ENCODE data around the gene PPFIA3. TPM values are rescaled to one million over a fixed set of nuclear protein-coding genes. Genes with fewer than 3 reads are reported as not detected.

PPFIA3 gene
- total RNA-seq, 1 experiment from 2014 or later: 27.3 TPM

- POLR2A ChIA-PET: interaction anchor here (0.6 to 1.6 kb wide), 7 partner anchors 9 to 403 kb away, joined by 3 to 5 read pairs (median 3); no protein-coding TSS in a partner anchor
- TF ChIP-seq ELF4 (CRISPR knock-in tag; IDR thresholded peaks at IDR 0.05; ENCODE audit: low read depth) (no peak), ZNF263 (CRISPR knock-in tag; IDR thresholded peaks at IDR 0.05; ENCODE audit: low read depth) (peak; percentile 80), ZNF423 (CRISPR knock-in tag; IDR thresholded peaks at IDR 0.05) (peak; percentile 12; the same call in 1 of the 2 replicates), MAX (CRISPR knock-in tag; IDR thresholded peaks at IDR 0.05) (peak; percentile 57; the same call in 1 of the 2 replicates)
- Mint-ChIP-seq H3K36me3 (no peaks in the 10 kb centered on the region), H3K27ac (no peak overlapping the region), H3K4me3 (peak overlapping the region; percentile 69), H3K4me1 (peaks cover 14% of the 10 kb centered on the region), H3K27me3 (ENCODE audit: low read depth) (peaks cover 25% of the 10 kb centered on the region), H3K9me3 (no peaks in the 10 kb centered on the region)
- peak; percentile 86 for DNase-seq (ENCODE audit: low spot score)
- CTCF ChIA-PET: interaction anchor here (0.5 to 2.7 kb wide), 28 partner anchors 9 to 943 kb away, joined by 3 to 65 read pairs (median 8); partner anchors contain the start of genes HRC and RUVBL2
- ATAC-seq: peak; percentile 19
These were observed 4.5 kb upstream of the PPFIA3 start for GRCh38 chr19:49114630-49115363.

- peaks cover 18% of the 10 kb centered on the region for H3K4me1 Mint-ChIP-seq
- peaks cover 42% of the 10 kb centered on the region for H3K27me3 Mint-ChIP-seq (ENCODE audit: low read depth)
- no peak for TF ChIP-seq ZNF317 (CRISPR knock-in tag; IDR thresholded peaks at IDR 0.05; ENCODE audit: borderline replicate concordance, low read depth)
- TF ChIP-seq ATF1 (CRISPR knock-in tag; IDR thresholded peaks at IDR 0.05): no peak
- TF ChIP-seq ZMAT4 (CRISPR knock-in tag; IDR thresholded peaks at IDR 0.05): no peak
- no peaks in the 10 kb centered on the region for H3K9me3 Mint-ChIP-seq
- H3K36me3 Mint-ChIP-seq: no peaks in the 10 kb centered on the region
- no peak for ATAC-seq
- H3K4me3 Mint-ChIP-seq: no peak overlapping the region
- POLR2A ChIA-PET: no interaction called here
- H3K27ac Mint-ChIP-seq: no peak overlapping the region
- CTCF ChIA-PET: interaction anchor here (1.0 to 1.6 kb wide), 2 partner anchors 10 to 30 kb away, joined by 3 to 8 read pairs; no protein-coding TSS in a partner anchor
- DNase-seq (ENCODE audit: low spot score): no peak
These were observed 2.8 kb upstream of the PPFIA3 start for GRCh38 chr19:49116544-49116943.

GRCh38 chr19:49117677-49118564, 1.4 kb upstream of the PPFIA3 start:
- no peak for DNase-seq (ENCODE audit: low spot score)
- H3K4me3 Mint-ChIP-seq: peak overlapping the region; percentile 75
- 0 out of 2 replicates have a peak, but pooled peaks have one; percentile 26 for TF ChIP-seq ATF6 (CRISPR knock-in tag; IDR thresholded peaks at IDR 0.05)
- TF ChIP-seq CTCF (IDR thresholded peaks at IDR 0.05): no peak
- peak overlapping the region; percentile 61 for H3K27ac Mint-ChIP-seq
- ChIA-PET POLR2A (no interaction called here), CTCF (interaction anchor here (1.0 to 1.6 kb wide), 6 partner anchors 12 to 92 kb away, joined by 3 to 10 read pairs (median 7); no protein-coding TSS in a partner anchor)
- no peaks in the 10 kb centered on the region for H3K9me3 Mint-ChIP-seq
- H3K4me1 Mint-ChIP-seq: peaks cover 18% of the 10 kb centered on the region
- peaks cover 55% of the 10 kb centered on the region for H3K27me3 Mint-ChIP-seq (ENCODE audit: low read depth)
- ATAC-seq: no peak
- H3K36me3 Mint-ChIP-seq: no peaks in the 10 kb centered on the region
